Limb (tissue), 2 donors: Measurements from ENCODE around the gene GDA.

Experiments
- DNase-seq, 2 donors: peaks; one replicate each; pipeline ENCODE4 v3.0.0-alpha.2; 2016; ENCODE audit errors: extremely low spot score in 2 of 2

Gene GDA

DNA sequence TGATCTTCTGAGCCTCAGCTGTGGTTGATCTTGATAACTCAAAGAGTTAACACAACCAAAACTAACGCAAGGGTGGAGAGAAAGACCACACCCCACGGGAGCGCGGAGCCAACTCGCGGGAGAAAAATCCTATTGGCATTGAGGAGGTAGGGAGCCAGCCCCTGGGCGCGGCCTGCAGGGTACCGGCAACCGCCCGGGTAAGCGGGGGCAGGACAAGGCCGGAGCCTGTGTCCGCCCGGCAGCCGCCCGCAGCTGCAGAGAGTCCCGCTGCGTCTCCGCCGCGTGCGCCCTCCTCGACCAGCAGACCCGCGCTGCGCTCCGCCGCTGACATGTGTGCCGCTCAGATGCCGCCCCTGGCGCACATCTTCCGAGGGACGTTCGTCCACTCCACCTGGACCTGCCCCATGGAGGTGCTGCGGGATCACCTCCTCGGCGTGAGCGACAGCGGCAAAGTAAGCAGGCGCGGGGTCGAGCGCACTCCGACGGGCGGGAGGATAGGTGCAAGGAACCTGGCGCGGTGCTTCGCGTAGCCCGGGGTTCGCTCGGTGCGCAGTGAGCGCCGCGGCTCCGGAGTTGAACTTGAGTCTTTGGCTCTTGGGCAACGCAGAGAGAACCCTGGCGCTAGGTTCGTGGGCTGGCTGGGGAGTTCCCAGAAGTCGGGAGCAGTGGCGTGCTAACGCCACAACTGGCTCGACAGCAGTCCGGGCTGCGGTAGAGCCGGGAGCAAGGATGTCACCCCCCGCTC lies at the start of gene GDA:
GDA (plus strand) TSS at position 210 of the 745 bp plus-strand sequence; CDS start at position 330, 120 bp downstream.
- DNase-seq, result peak in 1 of 2 donors; percentile 41

DNA sequence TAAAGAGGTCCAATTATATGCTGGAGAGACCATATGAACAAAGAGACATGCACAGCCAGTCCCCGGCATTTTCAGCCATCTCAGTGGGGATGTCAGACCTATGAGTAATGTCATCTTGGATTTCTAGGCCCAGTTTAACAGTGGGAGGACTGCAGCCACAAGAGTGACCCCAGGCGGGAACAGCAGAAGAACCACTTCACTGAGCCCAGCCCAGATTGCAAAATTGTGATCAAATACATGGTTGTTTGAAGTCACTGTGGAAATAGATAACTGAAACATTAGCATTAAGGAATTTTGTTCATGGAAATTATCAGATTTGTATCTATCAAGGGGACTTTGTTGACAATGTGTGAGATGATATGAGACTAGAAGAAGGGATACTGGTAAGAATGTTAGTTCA lies 46.7 kb upstream of the GDA start:
- no peak for DNase-seq

DNA sequence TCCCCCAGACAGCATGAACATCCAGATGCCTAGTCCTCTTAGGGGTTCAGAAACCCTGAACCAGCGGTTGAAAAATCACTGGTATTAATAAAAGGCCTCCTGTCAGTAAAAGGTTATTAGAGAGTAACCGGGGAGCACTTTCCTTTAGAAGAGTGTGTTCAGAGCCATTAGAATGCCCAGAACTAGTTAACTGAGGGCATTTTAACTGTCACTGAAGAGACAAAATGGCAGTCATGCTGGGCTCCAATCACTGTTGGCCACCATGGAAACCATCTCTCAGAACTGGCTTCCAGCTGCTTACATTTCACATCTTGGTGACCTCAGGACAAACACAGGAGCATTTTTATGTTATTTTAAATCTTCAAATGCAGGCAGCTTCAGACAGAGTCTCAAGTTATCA lies 36.2 kb upstream of the GDA start:
- DNase-seq, result no peak

DNA sequence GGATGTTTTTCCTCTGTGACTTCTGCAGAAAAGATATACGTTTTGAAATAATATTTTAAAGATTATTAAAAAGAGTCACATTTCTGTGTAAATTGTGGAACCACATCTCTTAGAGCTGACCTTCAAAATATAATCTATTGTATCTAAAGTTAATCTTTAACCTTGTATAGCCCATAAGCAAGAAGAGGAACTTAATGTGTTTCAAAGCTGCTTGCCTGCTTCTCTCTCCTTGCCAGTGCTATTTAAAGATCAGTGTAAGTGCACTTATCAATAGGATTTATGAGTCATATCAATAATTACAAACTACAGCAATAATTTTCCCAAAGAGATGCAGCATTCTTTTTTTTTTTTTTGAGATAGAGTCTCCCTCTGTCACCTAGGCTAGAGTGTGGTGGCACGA lies 29.4 kb upstream of the GDA start:
- no peak for DNase-seq

DNA sequence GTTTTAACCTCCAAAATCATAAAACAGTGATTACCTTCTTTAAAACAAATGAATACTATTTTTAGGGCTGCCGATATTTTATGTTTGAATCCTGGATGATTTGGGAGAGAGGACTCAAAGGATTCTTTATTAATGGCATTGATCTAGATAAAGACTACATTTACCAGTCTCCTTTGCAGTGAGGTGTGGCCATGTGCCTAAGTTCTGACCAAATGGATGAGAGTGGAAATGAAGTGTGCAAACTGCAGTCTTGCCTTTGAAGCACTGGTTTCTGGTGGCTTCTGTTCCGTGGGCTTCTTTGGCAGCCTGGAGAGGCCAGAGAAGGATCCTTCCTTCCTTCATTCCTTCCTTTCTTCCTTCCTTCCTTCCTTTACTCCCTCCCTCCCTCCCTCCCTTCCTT lies 24.3 kb upstream of the GDA start:
- no peak for DNase-seq

DNA sequence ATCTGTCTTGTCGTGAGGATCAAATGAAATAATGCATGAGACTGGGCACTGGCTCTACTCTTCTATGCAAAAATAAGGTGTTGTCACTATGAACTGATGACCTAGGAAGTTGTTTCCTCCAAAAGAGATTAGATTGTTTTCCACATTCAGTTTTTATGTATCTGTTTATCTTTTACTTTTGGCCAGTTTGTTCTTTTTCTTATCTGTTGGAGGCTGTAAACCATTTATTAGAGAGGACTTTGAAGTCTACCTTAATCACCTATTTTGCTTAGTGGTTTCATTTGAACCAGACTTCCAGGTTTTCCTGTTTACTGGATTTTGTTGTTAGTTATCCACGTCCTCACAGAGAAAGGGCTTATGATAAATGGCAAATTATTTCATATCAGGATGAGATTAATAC lies 21.5 kb upstream of the GDA start:
- no peak for DNase-seq

DNA sequence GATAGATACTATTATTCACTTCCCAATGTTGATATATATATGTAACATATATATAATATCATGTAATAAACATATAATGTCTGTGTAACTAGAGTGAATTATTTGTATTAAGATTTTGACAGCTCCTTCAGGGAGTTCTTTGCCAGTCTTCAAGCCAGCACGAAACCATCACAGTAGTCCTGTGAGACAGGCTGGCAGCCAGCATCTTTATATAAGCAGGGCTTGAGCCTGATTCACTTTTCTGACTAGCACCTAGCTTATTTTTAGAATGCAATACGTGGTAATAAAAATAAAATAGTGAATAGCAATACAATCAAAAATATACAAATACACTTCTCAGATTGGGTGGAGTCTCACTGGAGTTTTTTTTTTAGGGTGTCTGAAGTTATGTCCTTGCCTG lies 20.7 kb upstream of the GDA start:
- no peak for DNase-seq

DNA sequence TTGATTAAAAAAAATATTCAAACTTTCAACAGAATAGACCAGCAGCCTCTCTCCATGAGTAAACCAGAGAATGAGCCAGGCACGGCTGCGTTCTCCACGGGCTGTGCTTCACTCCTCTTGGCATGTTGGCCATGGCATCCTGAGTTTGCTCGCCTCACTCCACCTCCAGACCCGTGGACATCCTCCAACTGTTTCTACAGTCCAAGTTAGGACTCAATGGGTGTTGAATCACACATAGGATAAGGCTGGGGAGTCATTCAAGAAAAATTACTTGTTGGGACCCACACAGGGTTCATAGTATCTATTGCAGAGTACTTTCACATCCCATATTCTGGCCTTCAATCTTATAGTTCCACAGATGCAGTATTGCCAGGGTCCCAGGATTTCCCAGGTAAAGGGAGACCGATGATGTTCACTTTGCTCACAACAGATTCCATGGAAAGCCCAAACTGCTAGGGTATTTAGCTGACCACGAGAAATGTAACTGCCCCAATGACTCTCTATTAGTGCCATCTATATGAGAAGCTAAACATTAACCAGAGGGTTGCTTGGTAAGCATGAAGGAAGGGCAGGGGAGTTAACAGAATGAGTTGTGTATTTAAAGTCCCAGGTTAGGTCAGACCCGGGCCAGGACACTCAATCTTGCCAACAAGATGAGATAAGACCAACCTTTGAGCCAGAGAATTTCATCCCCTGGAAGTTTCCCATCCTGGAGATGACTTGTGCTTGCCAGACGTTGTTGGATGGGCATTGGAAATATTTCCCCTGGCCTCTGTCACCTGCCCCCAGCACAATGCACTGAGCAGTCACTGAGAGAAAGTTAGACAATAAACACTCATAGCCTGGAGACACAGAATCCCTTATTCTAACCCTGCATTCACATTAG lies 19.7 kb upstream of the GDA start:
- DNase-seq, result no peak

DNA sequence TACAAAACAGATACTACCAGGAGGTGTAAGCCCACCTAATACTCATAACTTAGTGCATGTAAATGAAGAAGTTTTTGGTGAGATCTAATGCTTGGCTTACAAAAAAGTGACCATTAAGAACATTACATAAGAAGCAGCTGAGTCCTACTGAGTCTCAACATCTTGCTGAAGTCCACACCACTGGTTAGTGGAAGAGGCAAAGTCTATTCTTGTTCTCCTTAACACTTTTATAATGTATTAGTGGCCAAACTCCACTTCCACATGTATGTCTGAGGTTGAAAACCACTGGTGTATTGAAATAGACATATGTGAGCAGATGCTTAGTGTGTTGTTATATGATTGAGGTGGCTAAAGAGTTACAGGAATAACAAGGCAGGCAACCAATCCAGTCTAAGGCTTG lies 18.9 kb upstream of the GDA start:
- DNase-seq, result no peak

DNA sequence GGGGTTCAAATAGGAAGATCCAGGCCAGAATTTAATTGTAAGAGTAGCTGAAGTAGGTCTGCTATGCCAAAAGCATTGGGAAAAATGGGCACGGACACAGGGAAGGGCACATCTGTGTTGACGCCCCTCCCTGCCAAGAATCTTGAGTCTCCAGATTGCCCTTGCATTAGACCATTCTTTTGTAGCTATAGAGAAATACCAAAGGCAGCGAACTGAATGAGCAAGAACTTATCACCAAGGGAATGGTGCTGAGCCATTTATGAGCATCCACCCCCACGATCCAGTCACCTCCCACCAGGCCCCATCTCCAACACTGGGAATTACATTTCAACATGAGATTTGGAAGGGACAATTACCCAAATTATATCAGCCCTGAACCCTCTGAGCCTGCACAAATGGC lies 18.0 kb upstream of the GDA start:
- no peak for DNase-seq

DNA sequence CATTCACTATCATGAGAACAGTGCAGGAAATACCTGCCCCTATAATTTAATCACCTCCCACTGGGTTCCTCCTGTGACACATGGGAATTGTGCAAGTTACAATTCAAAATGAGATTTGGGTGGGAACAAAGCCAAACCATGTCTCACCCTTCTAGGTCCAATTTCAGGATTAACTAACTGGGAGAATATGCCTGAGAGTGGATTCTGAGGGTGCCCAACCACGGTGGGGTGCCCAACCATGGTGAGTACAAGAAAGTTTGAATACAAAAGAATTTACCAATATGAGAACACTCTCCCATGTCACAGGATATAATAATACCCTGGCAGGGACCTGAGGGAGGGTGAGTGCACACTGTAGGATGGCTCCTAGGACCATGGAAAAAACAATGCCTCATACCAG lies 17.2 kb upstream of the GDA start:
- no peak for DNase-seq

DNA sequence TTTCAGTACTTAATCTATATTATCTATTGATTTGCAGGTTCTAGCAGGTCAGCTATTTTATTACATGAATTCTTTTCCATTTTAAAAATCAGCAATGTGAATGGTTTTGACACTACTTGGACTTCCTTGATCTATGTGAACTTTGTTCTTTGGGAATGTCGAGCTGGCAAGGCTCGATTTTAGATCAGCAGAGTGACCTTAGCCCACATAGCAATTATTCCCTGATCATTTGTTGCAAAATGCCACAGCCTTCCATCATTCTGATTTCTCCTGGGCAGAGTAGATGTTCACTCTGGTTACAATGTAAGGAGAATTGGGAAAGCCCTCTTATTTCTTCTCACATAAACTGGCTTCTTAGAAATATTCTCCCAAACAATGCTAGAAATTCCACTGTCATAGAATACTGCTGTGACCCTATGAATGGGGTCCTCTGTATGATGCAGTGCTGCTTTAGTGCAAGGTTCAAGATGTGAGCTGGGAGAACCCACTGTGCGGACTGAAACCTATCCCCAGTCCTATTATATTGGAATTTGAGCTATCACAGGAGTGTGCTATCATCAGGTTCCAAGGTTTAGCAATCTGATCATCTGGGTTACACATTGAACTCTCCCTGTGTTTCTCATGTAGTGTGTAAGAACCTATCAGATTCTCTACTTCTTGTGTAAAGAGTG lies 15.7 kb upstream of the GDA start:
- DNase-seq, result no peak

DNA sequence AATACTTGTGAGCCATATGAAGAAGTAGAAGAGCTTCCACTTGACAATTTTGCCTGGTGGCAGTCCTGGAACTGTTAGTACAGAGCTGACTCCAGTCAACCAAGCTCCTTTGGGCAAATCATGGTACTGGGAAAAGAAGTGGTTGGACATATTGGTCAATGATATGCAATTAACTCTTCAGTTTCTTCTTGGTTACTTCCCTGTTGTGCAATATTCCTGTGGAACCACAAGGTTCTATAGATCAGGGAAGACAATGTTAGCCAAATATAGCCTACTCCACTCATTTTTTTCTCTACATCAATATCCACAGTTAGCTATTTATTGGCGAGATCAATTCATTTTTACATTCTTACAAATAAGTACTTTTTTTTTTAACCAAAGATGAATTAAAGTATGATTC lies 14.4 kb upstream of the GDA start:
- no peak for DNase-seq

DNA sequence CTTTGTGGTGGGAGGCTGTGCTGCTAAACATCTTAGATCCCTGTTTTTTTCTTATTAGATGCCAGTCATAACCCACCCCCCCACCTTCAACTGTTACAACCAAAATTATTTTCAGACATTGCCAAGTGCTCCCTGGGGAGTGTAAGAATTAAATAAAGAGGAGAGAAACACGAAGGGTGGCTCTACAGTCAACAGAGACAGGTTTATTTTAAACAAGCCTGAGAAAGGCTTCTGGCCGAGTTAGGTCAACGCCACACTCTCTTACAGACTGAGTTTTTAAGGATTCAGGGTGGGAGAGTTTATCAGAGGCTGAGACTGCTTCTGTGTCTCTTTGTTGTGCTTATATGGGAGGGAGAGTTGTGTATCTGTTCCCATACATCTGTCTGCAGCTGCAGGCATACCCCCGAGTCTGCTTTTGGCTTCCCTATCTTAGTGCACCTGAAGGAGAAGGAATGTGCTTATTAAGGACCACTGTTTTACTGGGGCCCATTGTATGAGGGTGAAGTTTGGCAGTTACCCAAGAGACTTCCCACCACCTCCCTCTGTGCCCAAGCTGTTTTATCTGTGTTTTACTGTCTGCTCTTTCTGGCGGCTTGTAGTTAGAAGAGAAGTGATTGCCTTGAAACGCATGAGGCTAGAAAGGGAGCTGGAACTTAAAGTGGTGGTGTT lies 11.4 kb upstream of the GDA start:
- no peak for DNase-seq

DNA sequence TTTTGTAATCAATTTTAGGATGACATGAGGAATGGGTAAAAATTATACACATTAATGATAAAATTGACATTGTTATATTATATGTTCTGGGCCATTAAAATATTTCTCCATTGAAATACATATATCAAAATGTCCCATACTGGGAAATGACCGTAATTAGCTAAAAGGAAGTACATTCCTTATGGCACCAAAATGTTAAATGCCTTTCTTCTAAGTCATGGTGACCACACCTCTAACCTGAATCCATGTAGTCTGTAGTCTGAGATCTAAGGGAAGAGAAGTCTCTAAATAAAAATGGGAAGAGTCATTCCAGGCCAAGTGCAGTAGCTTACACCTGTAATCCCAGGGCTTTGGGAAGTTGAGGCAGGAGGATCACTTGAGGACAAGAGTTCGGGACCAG lies 10.0 kb upstream of the GDA start:
- DNase-seq, result no peak

DNA sequence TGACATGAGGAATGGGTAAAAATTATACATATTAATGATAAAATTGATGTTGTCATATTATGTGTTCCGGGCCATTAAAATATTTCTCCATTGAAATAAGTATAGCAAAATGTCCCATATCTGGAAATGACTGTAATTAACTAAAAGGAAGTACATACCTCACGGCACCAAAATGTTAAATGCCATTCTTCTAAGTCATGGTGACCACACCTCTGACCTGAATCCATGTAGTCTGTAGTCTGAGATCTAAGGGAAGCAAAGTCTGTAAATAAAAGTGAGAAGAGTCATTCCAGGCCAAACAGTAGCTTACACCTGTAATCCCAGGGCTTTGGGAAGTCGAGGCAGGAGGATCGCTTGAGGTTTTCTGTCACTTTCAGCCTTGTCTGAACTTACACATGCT lies 8.7 kb upstream of the GDA start:
- DNase-seq, result no peak

DNA sequence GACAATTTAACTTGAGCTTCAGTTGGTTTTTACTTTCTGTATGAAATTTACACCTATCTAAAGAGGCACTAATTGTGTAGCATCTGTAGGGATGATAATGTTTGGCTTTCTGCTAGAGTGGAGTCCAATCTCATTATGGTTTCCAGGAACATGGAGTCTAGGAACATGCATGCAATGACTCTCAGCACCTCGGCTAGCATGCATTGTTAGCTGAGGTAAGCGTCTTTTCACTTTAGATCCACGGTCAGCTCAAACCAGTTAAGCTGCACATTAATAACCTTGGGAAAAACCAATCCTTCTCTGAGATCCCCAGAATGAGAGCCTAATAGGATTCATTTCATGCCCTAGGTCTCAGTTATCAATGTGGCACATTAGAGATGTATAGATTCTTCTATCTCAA lies 7.8 kb upstream of the GDA start:
- DNase-seq, result no peak

DNA sequence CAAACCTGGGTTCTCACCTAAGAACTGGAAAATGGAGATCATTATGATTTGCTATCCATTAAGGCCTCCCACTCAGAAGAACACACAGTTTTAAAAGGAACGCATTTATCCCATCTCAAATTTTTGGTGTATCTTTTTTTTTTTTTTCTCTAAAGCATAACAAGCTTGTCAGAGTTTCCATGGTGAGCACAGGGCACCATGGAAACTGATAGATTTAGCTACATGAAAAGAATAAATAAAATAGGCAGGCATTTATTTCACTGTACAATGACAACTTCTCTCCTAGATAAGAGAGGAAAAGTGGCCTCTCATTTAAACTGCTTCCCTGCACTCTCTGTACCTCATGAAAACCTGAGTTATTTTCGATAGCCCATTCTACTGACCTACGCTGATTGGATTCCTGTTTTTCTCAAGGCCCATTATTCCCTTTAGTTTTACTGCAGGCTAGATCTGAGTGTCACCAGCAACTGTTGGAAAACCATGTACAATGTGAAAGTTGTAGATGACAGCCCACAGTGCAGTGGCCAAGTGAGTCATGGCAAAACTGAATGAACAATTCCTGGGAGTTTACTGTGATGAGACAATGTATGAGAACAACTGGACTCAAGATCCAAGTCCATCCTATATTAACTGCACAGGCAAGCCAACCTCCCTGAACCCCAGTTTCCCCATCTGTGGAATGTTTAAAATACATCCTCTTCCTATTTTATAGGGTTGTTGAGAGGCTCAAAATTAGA lies 4.3 kb upstream of the GDA start:
- no peak for DNase-seq

DNA sequence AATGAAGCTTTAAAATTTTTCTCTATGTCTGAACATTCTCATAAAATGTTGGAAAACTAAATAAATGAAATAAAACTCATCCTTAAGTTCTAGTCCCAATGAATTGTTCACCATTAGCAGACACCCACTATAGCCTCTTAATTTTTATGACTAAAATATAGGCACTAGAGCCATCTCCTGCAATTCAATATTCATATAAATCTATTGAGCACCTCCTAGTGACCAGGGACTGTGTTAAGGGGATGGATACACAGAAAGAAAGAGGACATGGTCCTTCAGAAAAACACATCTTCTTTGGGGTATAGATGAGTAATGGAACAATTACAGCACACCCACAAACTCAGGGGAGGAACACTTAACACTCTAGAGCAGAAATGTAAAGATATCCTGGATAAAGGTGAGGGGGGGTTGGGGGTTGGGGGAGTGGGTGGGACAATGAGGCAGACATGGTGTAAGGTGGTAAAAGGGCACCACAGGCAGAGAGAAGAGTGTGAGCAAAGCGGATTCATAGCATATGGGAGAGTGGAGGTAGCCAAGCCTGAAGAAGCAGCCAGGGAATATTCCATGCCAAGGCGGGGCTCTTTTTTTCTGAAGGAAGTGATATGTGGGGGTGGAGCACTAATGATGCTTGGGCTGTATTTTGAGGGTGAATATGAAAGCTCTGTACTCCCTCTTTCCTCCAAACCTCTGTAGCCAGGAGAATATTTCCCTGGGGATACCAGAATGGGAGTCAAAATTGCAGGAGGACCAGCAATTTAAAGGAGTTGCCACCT lies 3.3 kb upstream of the GDA start:
- DNase-seq, result no peak

DNA sequence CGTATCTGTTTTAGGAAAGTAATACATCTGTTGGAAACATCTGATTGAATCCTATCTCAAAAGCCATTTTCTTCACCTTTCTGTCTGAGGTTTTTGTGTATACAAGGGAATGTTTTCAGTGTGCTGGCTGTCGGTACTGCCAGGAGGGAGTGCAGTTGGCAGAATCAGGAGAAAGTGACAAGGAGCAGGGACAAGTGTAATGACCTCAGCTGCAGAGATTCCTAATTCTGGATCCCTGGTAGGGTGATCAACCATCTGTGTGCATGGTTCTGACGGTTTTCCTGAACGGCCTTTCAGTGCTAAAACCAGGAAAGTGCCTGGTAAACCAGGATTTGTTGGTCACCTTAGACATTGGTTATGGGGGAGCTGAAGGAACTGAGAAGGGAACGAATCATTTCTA lies 1.6 kb upstream of the GDA start:
- no peak for DNase-seq
